Osteoblast (primary cell): Measurements from ENCODE around the gene CLEC12A. TPM values are rescaled to one million over a fixed set of nuclear protein-coding genes. Genes with fewer than 3 reads are reported as not detected.
A peak's percentile ranks its signal among the peaks of the same experiment; 100 is the strongest.

Source experiments
- DNase-seq: peaks from one replicate; pipeline ENCODE4 v3.0.0; 2011; ENCODE audit warnings: low spot score, mixed read lengths; ENCODE audit not compliant: insufficient read length; ENCODE audit errors: missing footprints
- H2AFZ ChIP-seq: 2 replicates; pipeline ENCODE4 v1.6.0; 2011; ENCODE audit warnings: mild to moderate bottlenecking, low read length
- H3K27ac ChIP-seq: 2 replicates; pipeline ENCODE4 v1.5.1; 2011; ENCODE audit warnings: mild to moderate bottlenecking, low read depth, low read length, moderate library complexity
- H3K27me3 ChIP-seq: 2 replicates; pipeline ENCODE4 v1.6.0; 2012; ENCODE audit warnings: mild to moderate bottlenecking, control low read depth, inconsistent platforms, low read length, moderate library complexity; ENCODE audit not compliant: insufficient read depth
- H3K36me3 ChIP-seq: 2 replicates; pipeline ENCODE4 v1.5.1; 2011; ENCODE audit warnings: mild to moderate bottlenecking, low read length, control low read depth, moderate library complexity; ENCODE audit not compliant: insufficient read depth
- H3K4me1 ChIP-seq: 2 replicates; pipeline ENCODE4 v1.5.1; 2011; ENCODE audit warnings: mild to moderate bottlenecking, low read length, control low read depth, moderate library complexity; ENCODE audit not compliant: insufficient read depth
- H3K4me2 ChIP-seq: 2 replicates; pipeline ENCODE4 v1.6.0; 2011; ENCODE audit warnings: mild to moderate bottlenecking, low read length; ENCODE audit not compliant: insufficient read depth
- H3K4me3 ChIP-seq: fragments of 200-600 bp; sonication (generic); 3 replicates; pipeline ENCODE4 v1.5.1; 2012; ENCODE audit warnings: mild to moderate bottlenecking, low read length, inconsistent platforms; ENCODE audit not compliant: insufficient read depth
- H3K79me2 ChIP-seq: 2 replicates; pipeline ENCODE4 v1.6.0; 2012; ENCODE audit warnings: mild to moderate bottlenecking, low read length, control low read depth, inconsistent platforms; ENCODE audit not compliant: insufficient read depth
- H3K9me3 ChIP-seq: 2 replicates; pipeline ENCODE4 v1.5.1; 2011; ENCODE audit warnings: low read depth, low read length, control low read depth
- H4K20me1 ChIP-seq: 2 replicates; pipeline ENCODE4 v1.6.0; 2012; ENCODE audit warnings: mild to moderate bottlenecking, low read length, control low read depth; ENCODE audit not compliant: insufficient read depth
- CTCF ChIP-seq: IDR thresholded peaks from 2 replicates; pipeline ENCODE4 v1.5.1; 2011; ENCODE audit warnings: mild to moderate bottlenecking, low read depth, low read length, moderate library complexity; ENCODE audit errors: extremely low read depth
- total RNA-seq: library from RNA; depleted of rRNA; stranded (reverse); fragments of >200 nt; gene quantifications from 2 replicates; pipeline ENCODE4 v1.2.3, GENCODE V29; 2012

CLEC12A gene
- total RNA-seq, 1 donor = 0.72 TPM

DNA sequence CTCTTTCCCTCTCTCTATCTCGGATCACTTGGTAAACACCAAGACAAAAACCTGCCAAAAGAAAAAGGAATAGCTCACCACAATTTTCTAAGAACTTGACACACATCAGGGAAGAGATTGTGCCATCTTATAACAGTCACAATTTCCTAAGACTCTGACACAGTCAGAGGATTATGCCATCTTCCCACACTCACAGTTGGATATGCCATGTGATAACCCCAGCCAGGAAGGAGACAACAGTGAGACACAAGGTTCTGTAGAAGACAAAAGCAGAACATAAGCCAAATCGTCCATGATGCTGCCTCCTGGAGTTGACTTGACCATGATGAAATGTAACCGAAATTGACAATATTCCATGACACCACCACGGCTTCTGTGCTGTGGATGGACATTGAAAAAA lies 56.5 kb downstream of the CLEC12A start:
- Histone ChIP-seq H3K4me3 (peak overlapping the region; percentile 26), H3K36me3 (no peaks in the 10 kb centered on the region), H3K9me3 (no peaks in the 10 kb centered on the region), H3K27me3 (no peaks in the 10 kb centered on the region), H4K20me1 (no peaks in the 10 kb centered on the region), H3K4me1 (peaks cover 12% of the 10 kb centered on the region), H2AFZ (peak overlapping the region; percentile 67), H3K79me2 (no peaks in the 10 kb centered on the region), H3K27ac (peak overlapping the region; percentile 74), H3K4me2 (peak overlapping the region; percentile 45)
- no peak for DNase-seq
- TF ChIP-seq CTCF = no peak

DNA sequence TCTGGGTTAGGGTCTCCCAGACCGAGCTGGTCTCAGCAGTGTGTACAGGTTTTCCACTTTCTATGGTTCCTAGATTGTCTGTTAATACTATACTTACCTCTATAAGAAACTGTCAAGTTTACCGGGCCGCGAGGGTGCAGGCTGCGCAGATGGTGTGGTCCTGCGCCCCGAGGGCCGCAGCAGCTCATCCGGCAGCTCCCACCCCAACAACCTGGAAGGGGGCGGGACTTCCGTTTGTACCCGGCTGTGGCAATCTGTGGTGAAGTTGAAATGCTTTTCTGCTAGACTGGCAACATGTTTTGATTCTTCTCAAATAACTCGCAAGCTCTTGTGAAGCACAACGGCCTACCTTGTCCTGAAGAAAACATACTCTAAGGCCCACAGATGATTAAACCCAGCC lies 59.2 kb downstream of the CLEC12A start, which contains the start of gene CLEC9A:
TSS of gene CLEC9A (plus strand) at position 237 of the 400 bp plus-strand sequence. CDS start 22,006 bp downstream, outside the sequence.
- peak within 1 kb of the TSS; percentile 7 for H3K4me2 ChIP-seq
- no peaks in the 10 kb centered on the region for H3K27me3 ChIP-seq
- H3K4me3 ChIP-seq = no peak within 1 kb of the TSS
- H3K79me2 ChIP-seq = no peaks in the 10 kb centered on the region
- peak within 1 kb of the TSS; percentile 11 for H2AFZ ChIP-seq
- no peaks in the 10 kb centered on the region for H3K36me3 ChIP-seq
- H3K4me1 ChIP-seq = peaks cover 12% of the 10 kb centered on the region
- H3K9me3 ChIP-seq = no peaks in the 10 kb centered on the region
- no peak for TF ChIP-seq CTCF
- no peaks in the 10 kb centered on the region for H4K20me1 ChIP-seq
- H3K27ac ChIP-seq = peak within 1 kb of the TSS; percentile 73
- DNase-seq = no peak

GRCh38 chr12:10031321-10031720 lies 60.1 kb downstream of the CLEC12A start:
- Histone ChIP-seq H3K4me2 (peak overlapping the region; percentile 7), H3K4me3 (no peak overlapping the region), H4K20me1 (no peaks in the 10 kb centered on the region), H3K27ac (peak overlapping the region; percentile 73), H3K36me3 (no peaks in the 10 kb centered on the region), H3K79me2 (no peaks in the 10 kb centered on the region), H2AFZ (peak overlapping the region; percentile 11), H3K9me3 (no peaks in the 10 kb centered on the region), H3K27me3 (no peaks in the 10 kb centered on the region), H3K4me1 (peaks cover 12% of the 10 kb centered on the region)
- TF ChIP-seq CTCF = no peak
- DNase-seq = no peak

DNA sequence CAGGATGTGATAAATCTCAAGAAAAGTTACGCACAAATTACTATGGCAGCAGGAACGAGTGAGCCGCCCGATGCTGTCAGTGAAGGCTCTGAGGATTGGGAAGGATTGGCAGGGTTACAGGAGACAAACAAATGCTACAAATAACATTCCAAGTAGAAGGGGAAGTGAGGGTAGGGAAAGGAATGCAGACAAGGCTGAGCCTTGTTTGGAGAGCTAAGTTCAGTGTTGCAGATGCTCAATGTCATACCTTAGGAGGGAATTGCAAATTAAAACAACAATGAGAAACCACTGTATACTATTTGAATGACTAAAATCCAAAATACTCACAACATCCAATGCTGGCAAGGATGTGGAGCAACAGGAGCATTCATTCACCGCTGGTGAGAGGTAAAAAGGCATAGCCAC lies 60.6 kb downstream of the CLEC12A start:
- no peaks in the 10 kb centered on the region for H3K27me3 ChIP-seq
- no peaks in the 10 kb centered on the region for H3K36me3 ChIP-seq
- no peaks in the 10 kb centered on the region for H4K20me1 ChIP-seq
- H3K4me1 ChIP-seq = peaks cover 12% of the 10 kb centered on the region
- no peak overlapping the region for H3K4me3 ChIP-seq
- TF ChIP-seq CTCF = no peak
- H3K27ac ChIP-seq = peak overlapping the region; percentile 73
- H3K9me3 ChIP-seq = no peaks in the 10 kb centered on the region
- H2AFZ ChIP-seq = no peak overlapping the region
- peak; percentile 73 for DNase-seq
- no peaks in the 10 kb centered on the region for H3K79me2 ChIP-seq
- peak overlapping the region; percentile 7 for H3K4me2 ChIP-seq
